Epithelial cell of esophagus (primary cell): ENCODE data around the gene TNFAIP2.

ENCODE experiments used
- DNase-seq: peaks from one replicate; pipeline ENCODE4 v3.0.0; 2010; ENCODE audit warnings: low read depth
- H3K4me3 ChIP-seq: 2 replicates; pipeline ENCODE4 v1.5.1; 2011; ENCODE audit warnings: mild to moderate bottlenecking, low read length, control low read depth
- CTCF ChIP-seq: IDR thresholded peaks from 2 replicates; pipeline ENCODE4 v1.5.1; 2011; ENCODE audit warnings: low read depth, mild to moderate bottlenecking, low read length, control low read depth, inconsistent platforms; ENCODE audit not compliant: insufficient read depth; ENCODE audit errors: missing control alignments

TNFAIP2 gene

DNA sequence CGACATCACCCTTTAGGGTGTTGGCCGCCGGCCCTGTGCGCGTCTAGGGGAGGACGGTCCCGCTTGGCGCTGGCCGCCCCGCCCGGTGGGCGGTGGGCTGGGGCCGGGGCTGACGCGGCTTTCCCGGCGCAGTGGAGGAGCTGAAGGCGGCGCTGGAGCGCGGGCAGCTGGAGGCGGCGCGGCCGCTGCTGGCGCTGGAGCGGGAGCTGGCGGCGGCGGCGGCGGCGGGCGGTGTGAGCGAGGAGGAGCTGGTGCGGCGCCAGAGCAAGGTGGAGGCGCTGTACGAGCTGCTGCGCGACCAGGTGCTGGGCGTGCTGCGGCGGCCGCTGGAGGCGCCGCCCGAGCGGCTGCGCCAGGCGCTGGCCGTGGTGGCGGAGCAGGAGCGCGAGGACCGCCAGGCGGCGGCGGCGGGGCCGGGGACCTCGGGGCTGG is 3.6 kb downstream of the TNFAIP2 start:
- peak; percentile 87 for DNase-seq
- TF ChIP-seq CTCF = no peak
- no peak overlapping the region for H3K4me3 ChIP-seq

GRCh38 chr14:103127356-103127755 is 4.1 kb downstream of the TNFAIP2 start:
- no peak for DNase-seq
- no peak overlapping the region for H3K4me3 ChIP-seq

DNA sequence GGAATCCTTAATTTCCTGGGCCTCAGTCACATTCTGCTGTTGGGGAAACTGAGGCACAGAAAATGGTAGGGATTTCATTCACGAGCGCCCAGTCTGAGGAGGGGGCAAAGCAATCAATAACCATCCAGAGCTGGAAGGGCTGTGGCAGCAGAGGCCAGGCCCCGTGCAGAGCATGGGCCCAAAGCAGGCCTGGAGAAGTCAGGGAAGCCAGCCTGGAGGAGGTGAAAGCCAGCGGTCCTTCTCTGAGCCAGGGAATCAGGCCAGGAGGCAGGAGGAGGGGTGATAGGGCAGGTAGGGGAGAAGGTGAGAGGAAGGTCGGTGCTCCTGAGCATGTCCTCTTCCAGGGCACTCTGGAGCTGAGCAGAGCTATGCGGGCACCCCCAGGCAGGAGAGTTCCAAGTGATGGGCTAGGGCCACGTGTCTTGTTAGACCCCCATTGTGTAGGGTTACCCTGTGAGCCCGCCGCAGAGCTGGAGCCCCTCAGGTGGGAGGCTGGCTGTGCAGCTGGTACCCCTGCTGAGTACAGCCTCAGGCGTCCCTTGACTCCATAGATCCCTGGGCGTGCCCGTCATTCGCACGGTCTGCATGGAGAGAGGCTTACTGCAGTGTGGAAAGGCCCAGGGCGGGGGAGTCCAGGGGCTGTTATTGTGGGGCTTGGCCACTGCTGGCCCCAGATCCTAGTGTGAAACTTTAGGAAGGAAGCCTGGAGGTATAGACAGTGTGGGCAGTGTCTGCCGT is 4.8 kb downstream of the TNFAIP2 start:
- DNase-seq = no peak
- TF ChIP-seq CTCF = no peak
- H3K4me3 ChIP-seq = no peak overlapping the region

More at GRCh38 chr14:103127356-103127755, 4.1 kb downstream of the TNFAIP2 start:
- peak; percentile 3 for TF ChIP-seq CTCF

DNA sequence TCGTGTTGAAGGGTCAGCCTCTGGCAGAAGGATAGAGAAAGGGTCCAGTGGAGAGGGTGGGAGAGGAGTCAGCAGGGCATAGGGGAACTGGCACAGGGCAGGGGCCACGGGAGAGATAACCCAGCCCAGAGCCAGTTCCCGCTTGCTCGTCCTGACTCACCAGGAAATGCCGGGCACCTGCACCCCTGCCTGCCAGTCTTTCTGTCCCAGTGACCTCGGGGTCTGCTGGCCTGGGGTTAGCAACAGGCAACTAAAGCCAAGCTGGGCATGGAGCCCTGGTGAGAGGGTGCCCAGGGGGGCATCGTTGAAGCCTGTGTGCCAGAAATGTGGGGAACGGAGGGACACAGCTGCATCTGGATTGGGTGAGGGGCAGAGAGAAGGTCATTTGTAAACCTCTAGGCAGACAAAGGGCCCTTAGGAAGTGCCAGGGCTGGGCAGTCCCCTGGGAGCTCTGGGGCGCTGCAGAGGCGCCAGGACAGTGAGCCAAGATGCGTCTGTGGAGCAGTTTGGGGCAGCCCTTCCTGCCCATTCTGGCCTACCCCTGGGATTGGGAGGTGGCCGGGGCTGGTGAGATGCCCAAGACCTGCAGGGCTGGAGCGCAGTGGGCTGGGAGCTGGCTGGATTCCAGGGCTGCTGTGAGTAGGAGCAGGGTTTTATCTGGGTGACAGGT is 5.5 kb downstream of the TNFAIP2 start:
- peak; percentile 53 for DNase-seq
- no peak for TF ChIP-seq CTCF
- H3K4me3 ChIP-seq = no peak overlapping the region

GRCh38 chr14:103129301-103130016 is 6.2 kb downstream of the TNFAIP2 start:
- TF ChIP-seq CTCF = no peak
- H3K4me3 ChIP-seq = no peak overlapping the region
- DNase-seq = peak; percentile 36

GRCh38 chr14:103130017-103130764 is 6.9 kb downstream of the TNFAIP2 start:
- TF ChIP-seq CTCF = no peak
- DNase-seq = no peak
- no peak overlapping the region for H3K4me3 ChIP-seq
